Type B pancreatic cell (in vitro differentiated cells): ENCODE measurements around the gene MICAL3. TPM values are rescaled to one million over a fixed set of nuclear protein-coding genes. Genes with fewer than 3 reads are reported as not detected.

Experiments
- DNase-seq: peaks from one replicate; pipeline ENCODE4 v3.0.0; 2021; ENCODE audit warnings: mixed read lengths; ENCODE audit not compliant: unreplicated experiment; ENCODE audit errors: extremely low spot score
- H3K27ac Mint-ChIP-seq: 2 replicates; pipeline ENCODE4 v1.8.0; 2021; ENCODE audit warnings: mild to moderate bottlenecking, mixed read lengths
- H3K27me3 Mint-ChIP-seq: 2 replicates; pipeline ENCODE4 v1.8.0; 2021; ENCODE audit warnings: mixed read lengths
- H3K36me3 Mint-ChIP-seq: 2 replicates; pipeline ENCODE4 v1.8.0; 2021; ENCODE audit warnings: mixed read lengths
- H3K4me1 Mint-ChIP-seq: one replicate; pipeline ENCODE4 v1.8.0; 2021; ENCODE audit warnings: mixed read lengths; ENCODE audit not compliant: unreplicated experiment
- H3K4me3 Mint-ChIP-seq: 2 replicates; pipeline ENCODE4 v1.8.0; 2021; ENCODE audit warnings: mild to moderate bottlenecking, mixed read lengths
- H3K9me3 Mint-ChIP-seq: 2 replicates; pipeline ENCODE4 v1.8.0; 2021; ENCODE audit warnings: mixed read lengths
- total RNA-seq: library from RNA; stranded (reverse); gene quantifications from 2 replicates; pipeline ENCODE4 v1.2.1, GENCODE V29; 2021; ENCODE audit warnings: low replicate concordance
- TF ChIP-seq, protein P1 (sequence below): fragments of 200-600 bp; sonication (generic); conservative IDR thresholded peaks from 2 replicates; pipeline ENCODE4 v1.5.0; 2021; ENCODE audit warnings: antibody characterized with exemption, mild to moderate bottlenecking

The MICAL3 gene
- total RNA-seq, 1 donor from 2014 or later, result 56.4 TPM

DNA sequence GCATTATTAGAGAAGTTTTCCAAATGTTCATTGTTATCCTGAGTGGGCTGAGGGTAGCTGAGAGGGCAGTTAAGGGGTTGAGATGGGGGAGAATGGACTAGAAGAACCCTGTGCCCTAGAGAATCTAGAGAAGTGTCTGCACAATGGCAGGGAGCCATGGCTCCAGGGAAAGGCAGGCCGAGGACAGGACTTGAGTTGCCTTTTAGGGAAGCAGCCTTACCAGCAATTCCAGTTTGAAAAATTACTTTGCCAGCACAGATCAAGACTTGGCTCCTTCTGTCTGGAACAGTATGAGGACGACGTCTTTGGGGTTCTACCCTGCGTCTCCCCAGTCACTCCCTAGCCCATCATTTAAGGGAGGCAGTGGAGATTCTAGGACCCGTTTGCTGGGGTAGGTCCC, 25.7 kb upstream of the MICAL3 start:
- H3K9me3 Mint-ChIP-seq, result no peaks in the 10 kb centered on the region
- DNase-seq, result no peak
- no peaks in the 10 kb centered on the region for H3K27me3 Mint-ChIP-seq
- peaks cover 4% of the 10 kb centered on the region for H3K4me1 Mint-ChIP-seq
- TF ChIP-seq, protein P1, sequence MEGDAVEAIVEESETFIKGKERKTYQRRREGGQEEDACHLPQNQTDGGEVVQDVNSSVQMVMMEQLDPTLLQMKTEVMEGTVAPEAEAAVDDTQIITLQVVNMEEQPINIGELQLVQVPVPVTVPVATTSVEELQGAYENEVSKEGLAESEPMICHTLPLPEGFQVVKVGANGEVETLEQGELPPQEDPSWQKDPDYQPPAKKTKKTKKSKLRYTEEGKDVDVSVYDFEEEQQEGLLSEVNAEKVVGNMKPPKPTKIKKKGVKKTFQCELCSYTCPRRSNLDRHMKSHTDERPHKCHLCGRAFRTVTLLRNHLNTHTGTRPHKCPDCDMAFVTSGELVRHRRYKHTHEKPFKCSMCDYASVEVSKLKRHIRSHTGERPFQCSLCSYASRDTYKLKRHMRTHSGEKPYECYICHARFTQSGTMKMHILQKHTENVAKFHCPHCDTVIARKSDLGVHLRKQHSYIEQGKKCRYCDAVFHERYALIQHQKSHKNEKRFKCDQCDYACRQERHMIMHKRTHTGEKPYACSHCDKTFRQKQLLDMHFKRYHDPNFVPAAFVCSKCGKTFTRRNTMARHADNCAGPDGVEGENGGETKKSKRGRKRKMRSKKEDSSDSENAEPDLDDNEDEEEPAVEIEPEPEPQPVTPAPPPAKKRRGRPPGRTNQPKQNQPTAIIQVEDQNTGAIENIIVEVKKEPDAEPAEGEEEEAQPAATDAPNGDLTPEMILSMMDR, result no peak
- H3K27ac Mint-ChIP-seq, result no peak overlapping the region
- H3K4me3 Mint-ChIP-seq, result no peak overlapping the region
- no peaks in the 10 kb centered on the region for H3K36me3 Mint-ChIP-seq

DNA sequence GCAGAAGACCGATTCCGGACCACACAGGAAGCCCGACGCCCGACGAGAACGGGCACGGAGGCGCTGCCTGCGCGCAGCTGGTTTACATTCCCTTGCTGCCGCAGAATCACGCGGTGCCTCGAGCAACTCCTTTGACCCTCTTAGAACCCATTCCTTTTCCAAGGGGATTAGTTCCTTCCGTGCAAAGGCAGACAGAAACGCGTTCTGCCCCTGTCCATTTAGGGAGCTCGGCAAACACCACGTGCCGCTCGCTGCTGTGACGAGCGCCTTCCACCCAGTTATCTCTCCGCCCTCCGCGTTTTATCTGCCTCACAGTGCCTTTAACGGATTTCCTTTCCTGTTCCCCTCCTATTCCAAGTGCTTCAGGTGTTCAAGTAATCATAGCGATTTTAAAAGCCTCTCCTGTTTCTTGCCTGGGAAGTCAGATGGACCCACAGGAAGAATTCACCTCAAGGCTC, 24.1 kb upstream of the MICAL3 start:
- no peaks in the 10 kb centered on the region for H3K36me3 Mint-ChIP-seq
- TF ChIP-seq, protein P1, result no peak
- no peak for DNase-seq
- H3K9me3 Mint-ChIP-seq, result no peaks in the 10 kb centered on the region
- no peaks in the 10 kb centered on the region for H3K27me3 Mint-ChIP-seq
- no peak overlapping the region for H3K4me3 Mint-ChIP-seq
- H3K27ac Mint-ChIP-seq, result no peak overlapping the region
- peaks cover 4% of the 10 kb centered on the region for H3K4me1 Mint-ChIP-seq

DNA sequence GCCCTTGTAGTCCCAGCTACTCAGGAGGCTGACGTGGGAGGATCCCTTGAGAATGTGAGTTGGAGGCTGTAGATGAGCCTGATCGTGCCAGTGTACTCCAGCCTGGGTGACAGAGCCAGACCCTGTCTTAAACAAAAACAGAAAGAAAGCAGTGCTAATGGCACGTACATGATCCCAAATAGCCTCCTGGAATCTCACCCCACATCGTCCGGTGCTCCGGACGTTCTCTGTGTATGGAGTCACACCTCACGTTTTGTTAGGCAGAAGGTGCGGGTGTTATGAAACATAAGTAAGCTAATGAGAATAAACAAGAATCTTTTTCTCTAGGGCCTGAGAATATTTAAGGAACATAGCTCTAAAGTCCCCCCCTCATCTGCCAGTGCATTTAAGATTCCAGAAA, 23.7 kb upstream of the MICAL3 start:
- Mint-ChIP-seq H3K36me3 (no peaks in the 10 kb centered on the region), H3K4me3 (no peak overlapping the region), H3K4me1 (peaks cover 4% of the 10 kb centered on the region), H3K27ac (no peak overlapping the region), H3K27me3 (no peaks in the 10 kb centered on the region), H3K9me3 (no peaks in the 10 kb centered on the region)
- no peak for DNase-seq
- TF ChIP-seq, protein P1, result no peak

DNA sequence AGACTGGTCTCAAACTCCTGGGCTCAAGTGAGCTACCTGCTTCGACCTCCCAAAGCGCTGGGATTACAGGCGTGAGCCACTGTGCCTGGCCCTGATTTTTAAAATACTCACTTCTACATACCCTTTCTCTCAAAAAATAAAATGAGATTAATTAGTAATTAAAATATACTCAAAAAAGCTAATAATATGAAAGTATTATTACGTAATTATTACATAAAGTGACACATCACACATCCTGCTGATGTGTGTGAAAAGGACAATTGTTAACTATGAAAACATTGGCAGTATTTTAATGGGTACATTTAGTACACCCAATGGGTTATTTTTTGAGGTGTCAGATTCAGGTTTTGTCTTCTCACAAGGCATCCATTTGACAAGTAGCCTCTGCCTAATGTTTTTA, 21.4 kb upstream of the MICAL3 start:
- no peaks in the 10 kb centered on the region for H3K36me3 Mint-ChIP-seq
- no peaks in the 10 kb centered on the region for H3K4me1 Mint-ChIP-seq
- H3K9me3 Mint-ChIP-seq, result no peaks in the 10 kb centered on the region
- H3K4me3 Mint-ChIP-seq, result no peak overlapping the region
- no peak overlapping the region for H3K27ac Mint-ChIP-seq
- TF ChIP-seq, protein P1, result no peak
- no peak for DNase-seq
- H3K27me3 Mint-ChIP-seq, result no peaks in the 10 kb centered on the region

DNA sequence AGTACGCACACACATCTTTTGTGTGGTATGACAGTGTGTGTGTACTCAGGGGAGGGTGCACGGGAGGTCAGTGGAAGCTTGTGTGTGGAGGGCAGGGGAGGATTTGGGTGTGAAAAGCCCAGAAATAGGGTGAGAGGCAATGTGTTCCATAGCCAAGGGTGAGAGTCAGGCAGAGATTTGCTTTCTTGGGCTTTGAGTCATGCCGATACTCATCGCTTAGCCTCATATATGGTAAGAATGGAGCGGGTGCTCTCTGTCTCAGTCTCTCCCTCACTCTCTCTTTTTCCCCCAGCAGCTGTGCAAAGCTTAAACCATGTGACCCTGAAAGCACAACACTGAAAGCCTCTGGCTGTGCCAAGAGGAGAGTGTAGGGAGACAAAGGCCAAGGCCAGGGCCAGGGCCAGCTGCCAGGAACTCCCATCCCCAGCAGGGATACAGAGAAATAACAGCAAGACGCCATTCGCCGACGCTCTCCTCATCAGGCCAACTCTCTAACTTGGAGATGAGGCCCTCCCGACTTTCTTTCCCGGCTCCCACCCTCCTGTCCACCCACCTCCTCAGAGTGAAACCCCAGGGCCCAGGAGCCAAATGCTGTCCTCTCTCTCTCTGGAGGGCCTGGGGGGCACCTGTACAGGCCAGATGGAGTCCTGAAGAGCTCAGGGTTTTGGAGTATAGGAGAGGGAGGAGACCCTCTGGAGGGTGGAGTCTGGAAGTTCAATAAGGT, 20.3 kb upstream of the MICAL3 start:
- Mint-ChIP-seq H3K9me3 (no peaks in the 10 kb centered on the region), H3K4me3 (no peak overlapping the region), H3K36me3 (no peaks in the 10 kb centered on the region), H3K4me1 (no peaks in the 10 kb centered on the region), H3K27ac (no peak overlapping the region), H3K27me3 (no peaks in the 10 kb centered on the region)
- DNase-seq, result no peak
- TF ChIP-seq, protein P1, result no peak
